Right cardiac atrium (tissue), 5 donors: Measurements from ENCODE around the gene CHRD. TPM values are rescaled to one million over a fixed set of nuclear protein-coding genes. Genes with fewer than 3 reads are reported as not detected.

Source experiments
- ATAC-seq, 2 donors: fragments of 200-7000 bp; cut with Tn5 transposase; one replicate each; pipeline versions ENCODE4 v1.8.0 to v1.9.1; 2020; ENCODE audit warnings: moderate library complexity in 2 of 2, mild to moderate bottlenecking in 1 of 2
- DNase-seq, 3 donors: peaks; one replicate each; pipeline ENCODE4 v3.0.0-alpha.2; 2020
- H3K27ac ChIP-seq: one replicate; pipeline ENCODE4 v1.5.1; 2013; ENCODE audit warnings: mild to moderate bottlenecking, low read length, control low read depth, moderate library complexity
- H3K27me3 ChIP-seq: one replicate; pipeline ENCODE4 v1.6.1; 2013; ENCODE audit not compliant: control insufficient read depth, insufficient read depth
- H3K4me1 ChIP-seq: one replicate; pipeline ENCODE4 v1.6.1; 2013; ENCODE audit warnings: low read length; ENCODE audit not compliant: control insufficient read depth, insufficient read depth
- H3K4me3 ChIP-seq: one replicate; pipeline ENCODE4 v1.5.1; 2013; ENCODE audit warnings: low read length, control low read depth
- H3K9me3 ChIP-seq: one replicate; pipeline ENCODE4 v1.6.1; 2013; ENCODE audit warnings: low read length; ENCODE audit not compliant: control insufficient read depth
- WGBS: extraction: QIAGEN DNeasy Blood & Tissue Kit; methylation state at CpG from one replicate; pipeline ENCODE4 v1.1.7; 2013; 5-methylcytosine and 5-hydroxymethylcytosine counted together
- intact Hi-C, 4 donors: fragments of 100-400 bp; cut with DNase I; formaldehyde crosslinking; loops; one replicate each; pipeline versions ENCODE4 v1.11.0 to v1.14.0; 2022 to 2023
- polyA plus RNA-seq: library from polyadenylated mRNA; stranded (reverse); fragments of 200-250 nt; gene quantifications from one replicate; pipeline ENCODE4 v1.2.3, GENCODE V29; 2013
- total RNA-seq, 4 donors: library from RNA; stranded (reverse); fragmentation: NEBNext Ultra II Directional; extraction: Animal tissue kit (Norgen Biotek cat#: 25700); gene quantifications; one replicate each; pipeline ENCODE4 v1.2.1, GENCODE V29; 2021
- donor health status: healthy with polysubstance abuse.
- donor health status: DM: no; HTN: yes; CAD: no.
- donor health status: DM: no; HTN: no; CAD: no.
- donor health status: DM: no; HTN: yes; CAD: no; lungs with severe emphysema.
- donor health status: DM: yes; HTN: yes; CAD: no.

The CHRD gene
- total and polyA plus RNA-seq, 5 donors, result 8.6 to 12.1 (median 10.8) TPM

- 77% methylated on average over 18 of the region's 18 CpGs for WGBS
- no peak overlapping the region for H3K27ac ChIP-seq
- peak in 1 of 3 donors; percentile 53 for DNase-seq
- intact Hi-C loops, result no loop called here
- no peaks in the 10 kb centered on the region for H3K9me3 ChIP-seq
- H3K4me1 ChIP-seq, result peaks cover 4% of the 10 kb centered on the region
- ATAC-seq, result no peak
- H3K27me3 ChIP-seq, result no peaks in the 10 kb centered on the region
- H3K4me3 ChIP-seq, result no peak overlapping the region
Measured at GRCh38 chr3:184355261-184356040, 24.4 kb upstream of the CHRD start.

GRCh38 chr3:184357248-184358123, 22.4 kb upstream of the CHRD start:
- intact Hi-C loops, result no loop called here
- no peak overlapping the region for H3K27ac ChIP-seq
- peaks cover 10% of the 10 kb centered on the region for H3K4me1 ChIP-seq
- DNase-seq, result peak in 1 of 3 donors; percentile 43
- no peak for ATAC-seq
- H3K4me3 ChIP-seq, result no peak overlapping the region
- 90% methylated on average over 24 of the region's 24 CpGs for WGBS
- H3K27me3 ChIP-seq, result no peaks in the 10 kb centered on the region
- no peaks in the 10 kb centered on the region for H3K9me3 ChIP-seq

- H3K4me3 ChIP-seq, result no peak overlapping the region
- 93% methylated on average over 12 of the region's 12 CpGs for WGBS
- H3K4me1 ChIP-seq, result peaks cover 10% of the 10 kb centered on the region
- H3K27me3 ChIP-seq, result no peaks in the 10 kb centered on the region
- no peak overlapping the region for H3K27ac ChIP-seq
- intact Hi-C loops, result no loop called here
- no peak for DNase-seq
- no peak for ATAC-seq
- no peaks in the 10 kb centered on the region for H3K9me3 ChIP-seq
Measured at GRCh38 chr3:184358124-184358767, 21.6 kb upstream of the CHRD start.

- intact Hi-C loops, result no loop called here
- Histone ChIP-seq H3K4me1 (peaks cover 10% of the 10 kb centered on the region), H3K27ac (no peak overlapping the region), H3K9me3 (no peaks in the 10 kb centered on the region), H3K4me3 (no peak overlapping the region), H3K27me3 (no peaks in the 10 kb centered on the region)
- WGBS, result 52% methylated on average over 14 of the region's 14 CpGs
- no peak for DNase-seq
- ATAC-seq, result no peak
Measured at GRCh38 chr3:184358921-184359350, 20.9 kb upstream of the CHRD start.

- H3K27ac ChIP-seq, result no peak overlapping the region
- peaks cover 10% of the 10 kb centered on the region for H3K4me1 ChIP-seq
- intact Hi-C loops, result no loop called here
- DNase-seq, result peak in 1 of 3 donors; percentile 63
- H3K4me3 ChIP-seq, result no peak overlapping the region
- no peaks in the 10 kb centered on the region for H3K27me3 ChIP-seq
- WGBS, result 64% methylated on average over 9 of the region's 9 CpGs
- ATAC-seq, result no peak
- no peaks in the 10 kb centered on the region for H3K9me3 ChIP-seq
Measured at GRCh38 chr3:184359610-184360009, 20.2 kb upstream of the CHRD start.

- ATAC-seq (no peak), DNase-seq (no peak)
- H3K27ac ChIP-seq, result no peak overlapping the region
- peak overlapping the region; percentile 81 for H3K4me3 ChIP-seq
- 72% methylated on average over 12 of the region's 12 CpGs for WGBS
- no peaks in the 10 kb centered on the region for H3K9me3 ChIP-seq
- peaks cover 10% of the 10 kb centered on the region for H3K4me1 ChIP-seq
- no peaks in the 10 kb centered on the region for H3K27me3 ChIP-seq
- intact Hi-C loops, result no loop called here
Measured at GRCh38 chr3:184360070-184360928, 19.6 kb upstream of the CHRD start.

GRCh38 chr3:184360929-184361531, 18.8 kb upstream of the CHRD start:
- Histone ChIP-seq H3K27ac (peak overlapping the region; percentile 66), H3K9me3 (no peaks in the 10 kb centered on the region), H3K27me3 (no peaks in the 10 kb centered on the region), H3K4me1 (peaks cover 10% of the 10 kb centered on the region), H3K4me3 (peak overlapping the region; percentile 81)
- ATAC-seq, result no peak
- intact Hi-C loops, result no loop called here
- no peak for DNase-seq
- 8% methylated on average over 24 of the region's 24 CpGs for WGBS

- ATAC-seq, result peak; percentile 70 to 72
- H3K4me1 ChIP-seq, result peaks cover 10% of the 10 kb centered on the region
- peak within 1 kb of the TSS; percentile 81 for H3K4me3 ChIP-seq
- peak; percentile 65 to 86 (median 84) for DNase-seq
- no peaks in the 10 kb centered on the region for H3K9me3 ChIP-seq
- no peaks in the 10 kb centered on the region for H3K27me3 ChIP-seq
- under 1% methylated on average over 56 of the region's 56 CpGs for WGBS
- H3K27ac ChIP-seq, result peak within 1 kb of the TSS; percentile 95
- intact Hi-C loops, result no loop called here
Measured at GRCh38 chr3:184361532-184361931, 18.3 kb upstream of the CHRD start, which contains the start of the genes CLCN2 and POLR2H. TSS of gene CLCN2 (minus strand) at chr3:184361605. CDS start at chr3:184361479, 126 bp downstream. TSS of gene POLR2H (plus strand) at chr3:184361710. CDS start at chr3:184363493, 1,783 bp downstream.

GRCh38 chr3:184361932-184362667, 17.8 kb upstream of the CHRD start:
- WGBS, result under 1% methylated on average over 38 of the region's 38 CpGs
- DNase-seq (peak; percentile 79 to 90 (median 88)), ATAC-seq (peak; percentile 51 to 62)
- no peaks in the 10 kb centered on the region for H3K9me3 ChIP-seq
- H3K27me3 ChIP-seq, result no peaks in the 10 kb centered on the region
- intact Hi-C loops, result loop anchor here in 1 of 4 donors (2.0 kb wide), 1 partner anchor 47 kb away; the partner anchor contains the start of gene EIF4G1
- H3K27ac ChIP-seq, result peak overlapping the region; percentile 95
- peaks cover 10% of the 10 kb centered on the region for H3K4me1 ChIP-seq
- peak overlapping the region; percentile 81 for H3K4me3 ChIP-seq
